Measurements from ENCODE around the gene MYO1G.
"Not testable (repeated sequence)": the region's sequence is repeated elsewhere in the genome, so short reads cannot be mapped to it uniquely, and the experiment has no call there.

The MYO1G gene

DNA sequence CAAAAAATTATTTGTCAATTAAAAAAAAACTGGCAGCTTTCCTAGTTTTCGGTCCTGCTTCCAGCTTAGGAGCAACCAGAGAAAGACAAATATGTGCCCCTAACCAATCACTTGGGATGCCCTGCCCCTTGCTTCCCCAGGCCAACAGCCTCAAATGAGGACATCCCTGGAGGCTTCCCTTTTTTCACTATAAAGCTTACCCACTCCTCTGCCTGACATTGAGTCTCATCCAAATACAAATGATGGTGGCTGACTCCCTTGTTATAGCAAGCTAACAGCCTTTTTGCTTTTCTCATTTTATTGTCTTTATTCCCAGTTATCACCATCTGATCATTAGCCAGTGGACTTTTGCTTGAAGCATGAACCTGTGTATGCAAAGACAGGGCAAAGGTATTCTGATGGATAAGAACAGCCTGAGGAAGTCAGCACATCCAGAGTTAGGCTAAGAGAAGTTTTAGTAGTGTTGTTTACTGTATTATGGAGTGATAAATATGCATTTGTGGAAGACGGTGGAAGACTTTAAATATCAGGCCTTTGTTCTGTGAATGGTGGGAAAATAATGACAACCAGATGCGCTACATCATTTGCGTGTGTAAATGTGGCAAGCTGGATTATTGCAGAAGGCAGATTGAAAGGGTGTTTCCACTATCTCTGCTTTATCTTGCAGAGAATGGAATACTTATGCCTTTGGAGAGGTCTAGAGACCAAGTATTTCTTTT lies 19.5 kb upstream of the MYO1G start:
- DNase-seq, result no peak

DNA sequence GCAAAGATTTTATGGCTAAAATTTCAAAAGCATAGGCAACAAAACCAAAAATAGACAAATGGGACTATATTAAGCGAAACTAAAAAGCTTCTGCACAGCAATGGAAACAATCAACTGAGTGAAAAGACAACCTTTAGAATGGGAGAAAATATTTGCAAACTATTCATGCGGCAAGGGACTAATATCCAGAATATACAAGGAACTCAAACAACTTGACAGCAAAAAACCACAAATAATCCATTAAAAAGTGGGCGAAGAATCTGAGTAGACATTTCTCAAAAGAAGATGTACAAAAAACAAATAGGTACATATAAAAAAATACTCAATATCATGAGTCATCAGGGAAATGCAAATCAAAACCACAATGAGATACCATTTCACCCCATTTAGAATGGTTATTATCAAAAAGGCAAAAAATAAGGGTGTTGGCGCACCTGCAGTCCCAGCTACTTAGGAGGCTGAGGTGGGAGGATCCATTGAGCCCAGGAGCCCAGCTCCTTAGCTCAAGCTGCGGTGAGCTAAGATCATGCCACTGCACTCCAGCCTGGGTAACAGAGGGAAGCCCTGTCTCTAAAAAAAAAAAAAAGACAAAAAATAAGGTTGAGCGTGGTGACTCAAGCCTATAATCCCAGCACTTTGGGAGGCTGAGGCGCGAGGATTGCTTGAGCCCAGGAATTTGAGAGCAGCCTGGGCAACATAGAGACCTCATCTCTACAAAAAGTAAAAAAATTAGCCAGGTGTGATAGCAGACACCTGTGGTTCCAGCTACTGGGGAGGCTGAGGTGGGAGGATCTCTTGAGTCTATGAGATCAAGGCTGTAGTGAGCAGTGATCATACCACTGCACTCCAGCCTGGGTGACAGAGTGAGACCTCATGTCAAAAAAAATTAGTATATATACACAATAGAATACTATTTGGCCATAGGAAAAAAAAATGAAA lies 17.0 kb upstream of the MYO1G start:
- no peak for DNase-seq

DNA sequence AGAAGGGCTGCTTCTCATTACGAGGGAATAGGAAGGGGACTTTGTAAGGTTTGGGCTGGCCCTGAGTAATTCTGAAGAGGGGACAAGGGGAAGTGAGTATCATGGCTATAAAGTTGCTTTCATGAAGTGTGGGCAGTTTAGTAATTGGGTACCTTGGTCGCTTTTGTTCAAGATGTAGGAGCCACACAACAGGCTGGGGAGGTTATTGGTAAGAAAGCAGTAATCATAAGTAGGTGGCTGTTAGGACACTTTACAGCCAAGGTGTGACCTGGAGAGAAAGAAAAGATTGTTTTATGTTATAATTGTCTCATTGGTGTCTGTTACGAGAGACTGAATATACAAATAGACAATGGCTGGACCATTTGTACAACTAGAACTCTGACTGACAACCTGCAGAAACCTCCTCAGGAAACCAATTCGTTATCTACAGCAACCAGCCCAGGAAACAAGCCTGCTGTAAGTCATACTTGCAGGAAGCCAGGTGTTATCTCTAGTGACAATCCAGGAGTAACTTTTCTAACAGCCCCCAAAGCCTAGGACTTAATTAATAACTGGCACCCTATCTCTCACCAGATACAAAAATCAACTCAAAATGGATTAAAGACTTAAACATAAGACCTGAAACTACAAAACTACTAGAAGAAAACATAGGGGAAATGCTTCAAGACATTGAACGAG lies 16.2 kb upstream of the MYO1G start:
- no peak for DNase-seq

DNA sequence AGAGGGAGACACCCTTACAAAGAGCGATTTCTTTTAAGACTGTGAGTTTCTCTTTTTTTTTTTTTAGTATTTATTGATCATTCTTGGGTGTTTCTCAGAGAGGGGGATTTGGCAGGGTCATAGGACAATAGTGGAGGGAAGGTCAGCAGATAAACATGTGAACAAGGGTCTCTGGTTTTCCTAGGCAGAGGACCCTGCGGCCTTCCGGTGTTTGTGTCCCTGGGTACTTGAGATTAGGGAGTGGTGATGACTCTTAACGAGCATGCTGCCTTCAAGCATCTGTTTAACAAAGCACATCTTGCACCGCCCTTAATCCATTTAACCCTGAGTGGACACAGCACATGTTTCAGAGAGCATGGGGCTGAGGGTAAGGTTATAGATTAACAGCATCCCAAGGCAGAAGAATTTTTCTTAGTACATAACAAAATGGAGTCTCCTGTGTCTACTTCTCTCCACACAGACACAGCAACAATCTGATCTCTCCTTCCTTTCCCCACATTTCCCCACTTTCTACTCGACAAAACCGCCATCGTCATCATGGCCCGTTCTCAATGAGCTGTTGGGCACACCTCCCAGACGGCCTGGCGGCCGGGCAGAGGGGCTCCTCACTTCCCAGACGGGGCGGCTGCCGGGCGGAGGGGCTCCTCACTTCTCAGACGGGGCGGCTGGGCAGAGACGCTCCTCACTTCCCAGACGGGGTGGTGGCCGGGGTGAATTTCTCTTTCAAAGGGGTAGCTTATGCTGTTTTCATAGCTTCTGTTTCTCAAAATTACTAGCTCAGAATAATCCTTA lies 13.4 kb upstream of the MYO1G start:
- not testable (repeated sequence) for DNase-seq

DNA sequence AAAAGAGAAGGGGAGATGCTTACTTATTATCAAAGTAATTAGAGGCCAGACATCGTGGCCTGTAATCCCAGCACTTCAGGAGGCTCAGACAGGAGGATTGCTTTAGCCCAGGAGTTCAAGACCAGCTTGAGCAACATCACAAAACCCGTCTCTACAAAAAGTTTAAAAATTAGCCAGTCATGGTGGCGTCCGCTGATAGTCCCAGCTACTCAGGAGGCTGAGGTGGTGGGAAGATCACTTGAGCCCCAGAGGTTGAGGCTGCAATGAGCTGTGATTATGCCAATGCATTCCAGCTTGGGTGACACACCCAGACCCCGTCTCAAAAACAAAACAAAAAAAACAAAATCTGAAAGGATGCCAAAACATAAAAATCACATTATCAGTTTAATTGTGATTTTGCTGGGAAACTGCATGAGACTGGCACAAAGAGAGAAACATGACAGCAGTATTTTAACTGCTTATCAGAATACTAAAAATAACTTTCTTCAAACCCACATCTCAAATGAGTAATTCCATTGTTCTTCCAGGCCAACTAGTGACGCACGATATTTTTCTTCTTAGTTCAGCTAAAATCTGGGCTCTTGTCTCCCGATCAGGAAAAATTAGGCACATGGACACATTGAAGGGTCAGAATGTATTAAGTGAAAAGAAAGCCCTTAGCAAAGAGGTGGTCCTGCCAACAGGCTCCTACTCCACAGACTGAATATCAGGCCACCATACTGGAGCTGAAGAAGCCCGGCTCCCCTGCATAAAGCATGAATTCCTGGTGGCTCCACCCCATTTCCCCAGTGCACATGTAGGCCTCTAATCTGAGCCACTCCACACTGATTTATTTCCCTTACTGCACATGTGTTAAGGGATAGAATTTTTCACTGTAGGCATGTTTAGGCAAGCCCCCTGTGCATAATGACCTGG lies 11.6 kb upstream of the MYO1G start:
- peak; percentile 15 for DNase-seq

DNA sequence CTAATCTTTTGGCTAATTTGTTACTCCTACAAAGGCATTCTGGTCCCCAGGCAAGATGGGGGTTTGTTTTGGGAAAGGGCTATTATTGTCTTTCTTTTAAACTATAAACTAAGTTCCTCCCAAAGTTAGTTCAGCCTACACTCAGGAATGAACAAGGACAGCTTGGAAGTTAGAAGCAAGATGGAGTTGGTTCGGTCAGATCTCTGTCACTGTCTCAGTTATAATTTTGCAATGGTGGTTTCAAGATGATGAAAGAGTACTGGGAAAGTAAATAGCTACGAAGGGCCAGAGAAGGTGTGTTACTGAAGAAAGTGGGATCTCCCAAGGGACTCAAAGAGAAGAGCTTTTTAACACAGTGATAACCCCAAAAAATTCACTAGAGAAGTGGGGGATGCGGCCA lies 10.3 kb upstream of the MYO1G start:
- DNase-seq, result no peak

DNA sequence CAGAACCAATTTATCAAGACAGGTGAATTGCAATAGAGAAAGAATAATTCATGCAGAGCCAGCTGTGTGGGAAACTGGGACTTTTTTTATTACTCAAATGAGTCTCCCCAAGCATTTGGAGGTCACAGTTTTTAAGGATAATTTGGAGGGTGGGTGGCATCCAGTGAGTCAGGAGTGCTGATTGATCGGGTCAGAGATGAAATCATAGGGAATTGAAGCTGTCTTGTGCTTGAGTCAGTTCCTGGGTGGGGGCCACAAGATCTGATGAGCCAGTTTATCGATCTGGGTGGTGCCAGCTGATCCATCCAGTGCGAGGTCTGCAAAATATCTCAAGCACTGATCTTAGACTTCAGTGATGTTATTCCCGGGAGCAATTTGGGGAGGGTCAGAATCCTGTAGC lies 9.9 kb upstream of the MYO1G start:
- no peak for DNase-seq

DNA sequence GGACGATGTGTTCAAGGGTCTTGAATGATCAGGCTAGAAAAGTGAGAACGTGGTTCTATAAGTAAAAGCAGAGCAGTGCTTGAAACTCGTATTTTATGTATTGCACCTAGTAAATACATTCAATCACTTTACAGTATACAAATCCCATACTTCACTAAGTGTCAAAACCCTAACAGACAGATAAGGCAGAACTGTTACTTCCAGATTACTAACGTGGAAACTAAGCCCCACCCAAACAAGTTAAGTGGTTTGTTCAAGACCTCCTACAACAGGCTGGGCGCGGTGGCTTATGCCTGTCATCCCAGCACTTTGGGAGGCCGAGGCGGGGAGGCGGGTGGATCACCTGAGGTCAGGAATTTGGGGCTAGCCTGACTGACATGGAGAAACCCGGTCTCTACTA lies 9.2 kb upstream of the MYO1G start:
- no peak for DNase-seq

DNA sequence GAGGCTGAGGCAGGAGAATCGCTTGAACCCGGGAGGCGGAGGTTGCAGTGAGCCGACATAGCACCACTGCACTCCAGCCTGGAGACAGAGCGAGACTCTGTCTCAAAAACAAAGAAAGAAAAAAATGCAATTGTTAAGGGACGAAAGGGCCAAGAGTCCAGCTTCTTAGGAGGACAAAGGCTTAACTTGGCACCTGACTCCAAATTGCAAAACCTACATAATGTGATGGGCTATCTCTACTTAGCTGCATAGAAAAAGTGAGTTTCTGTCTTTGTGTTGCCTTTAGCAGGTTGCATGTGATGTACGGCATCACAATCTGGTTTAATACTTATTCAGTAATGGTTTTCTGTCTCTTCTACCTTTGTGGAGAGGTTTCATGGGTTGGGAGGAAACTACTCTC lies 8.6 kb upstream of the MYO1G start:
- DNase-seq, result no peak

DNA sequence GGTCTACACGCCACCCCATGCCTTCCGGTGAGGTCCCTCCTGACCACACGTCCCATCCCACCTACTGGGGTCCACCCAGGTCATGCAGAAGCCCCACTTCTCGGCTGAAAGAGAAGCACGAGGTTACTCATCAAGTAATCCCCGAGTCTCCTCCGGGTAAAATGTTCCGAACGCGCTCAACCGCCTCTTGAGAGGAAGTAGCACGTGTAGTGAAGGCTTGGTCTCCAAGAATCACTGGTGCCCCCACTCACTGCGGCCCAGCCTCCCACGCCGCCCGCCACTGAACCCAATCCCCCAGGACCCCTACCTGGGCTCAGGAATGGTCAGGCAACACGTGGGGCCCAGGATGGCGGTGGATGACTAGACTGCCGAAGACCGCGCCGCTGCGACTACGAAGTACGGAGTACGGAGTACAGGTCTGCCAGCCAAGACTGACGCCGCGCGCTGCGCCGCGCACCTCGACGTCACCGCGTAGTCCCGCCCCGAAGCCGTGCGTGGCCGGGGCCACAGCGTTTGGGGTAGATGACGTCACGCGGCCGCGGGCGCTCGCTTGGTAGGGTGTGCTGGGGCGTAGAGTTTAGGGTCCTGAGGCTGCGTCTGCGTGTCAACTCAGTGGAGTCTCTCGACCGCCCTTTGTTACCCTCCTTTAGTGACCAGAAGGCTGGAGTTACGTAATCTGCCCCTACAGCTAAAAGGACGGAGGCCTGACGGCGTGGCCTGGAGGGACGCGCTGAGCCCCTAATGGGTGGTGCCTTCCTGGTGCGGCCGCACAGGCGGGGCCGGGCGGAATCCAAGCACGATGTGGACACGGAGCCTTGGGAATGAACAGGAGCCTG lies 7.6 kb upstream of the MYO1G start:
- DNase-seq, result peak; percentile 85

DNA sequence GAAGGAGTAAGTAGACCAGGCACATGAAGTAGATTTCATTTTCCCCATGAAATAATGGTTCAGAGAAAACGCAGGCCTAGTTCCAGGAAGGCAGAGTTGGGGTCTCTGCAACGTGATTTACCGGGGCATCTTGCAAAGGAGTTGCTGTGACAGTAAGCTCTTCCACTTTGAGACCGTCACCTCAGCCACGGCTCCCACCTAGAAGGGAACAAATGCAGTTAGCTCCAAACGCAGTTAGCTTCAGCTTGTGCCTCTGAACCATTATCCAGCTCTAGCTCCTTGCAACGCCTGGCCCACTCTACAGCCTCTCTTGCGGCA lies 7.0 kb upstream of the MYO1G start:
- no peak for DNase-seq

DNA sequence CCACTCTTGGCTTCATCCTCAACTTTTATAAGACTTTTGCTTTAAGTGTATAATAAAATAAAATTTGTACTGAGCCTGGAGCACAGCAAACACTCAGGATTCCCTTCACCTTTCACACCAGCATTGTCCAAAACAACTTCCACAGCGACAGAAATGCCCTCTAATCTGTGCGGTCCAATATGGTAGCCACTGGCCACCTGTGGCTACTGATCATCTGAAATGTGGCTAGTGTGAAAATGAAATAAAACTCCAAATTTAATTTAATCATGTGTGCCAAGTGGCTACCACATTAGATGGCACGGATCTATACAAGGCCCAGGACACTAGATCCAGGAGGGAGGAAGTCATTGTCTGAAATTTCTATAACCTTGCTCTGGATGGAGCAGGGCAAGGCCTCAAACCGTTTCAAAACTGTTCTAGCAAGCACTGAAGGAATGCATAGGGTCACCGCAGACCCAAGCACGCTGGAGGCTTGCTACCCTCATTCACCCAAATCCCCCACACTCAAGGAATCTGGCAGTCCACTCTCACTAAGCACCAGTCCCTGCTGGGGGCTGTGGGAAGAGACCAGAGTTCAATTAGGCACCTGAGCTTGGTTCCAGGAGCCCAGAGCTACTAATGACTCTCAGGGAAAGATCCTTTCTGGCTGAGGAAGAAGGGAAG lies 6.3 kb upstream of the MYO1G start:
- no peak for DNase-seq

DNA sequence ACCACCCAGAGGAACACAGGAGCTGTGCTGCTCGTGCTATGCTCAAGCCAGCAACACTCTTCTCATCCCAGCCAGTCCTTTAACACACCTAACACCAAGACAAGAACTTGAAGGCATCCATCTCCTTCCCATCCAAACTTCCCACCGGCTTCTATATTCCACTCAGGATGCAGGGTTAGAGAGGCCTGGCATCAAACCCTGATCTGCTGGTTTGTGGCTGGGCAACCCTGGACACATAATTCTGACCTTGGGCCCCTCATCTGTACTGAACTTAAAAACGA lies 5.6 kb upstream of the MYO1G start:
- DNase-seq, result no peak

DNA sequence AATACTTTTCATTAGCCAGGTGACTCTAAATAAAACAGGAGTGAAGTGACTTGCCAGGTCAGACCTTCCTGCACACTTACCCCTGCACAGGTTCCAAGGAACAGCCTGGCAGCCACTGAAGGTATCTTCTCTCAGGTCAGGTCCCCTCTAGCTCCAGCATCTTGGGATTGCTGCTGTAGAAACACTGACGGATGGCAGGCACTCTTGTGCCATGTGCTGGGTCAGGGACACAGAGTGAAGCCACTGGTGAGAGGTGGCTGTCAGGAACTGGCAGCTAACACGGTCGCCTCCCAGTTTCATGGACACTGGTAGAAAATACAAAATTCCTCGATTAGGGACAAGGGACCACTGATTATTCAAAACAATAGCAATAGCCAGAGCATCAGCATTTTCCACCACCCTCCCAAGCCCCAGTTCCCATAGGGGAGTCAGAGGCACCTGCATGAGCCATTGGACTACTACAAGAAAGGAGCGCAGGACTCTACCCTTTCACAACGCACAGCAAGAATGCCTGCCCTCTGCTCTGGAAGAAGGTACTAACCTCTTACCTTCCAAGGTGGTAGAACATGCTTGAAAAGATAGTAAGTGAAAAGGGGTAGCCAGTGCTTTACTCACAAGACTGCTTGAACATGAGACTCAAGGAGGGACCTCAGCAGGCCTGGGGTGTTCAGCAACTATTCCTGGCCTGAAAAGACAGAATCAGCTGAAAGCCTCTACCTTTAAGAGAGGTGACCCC lies 5.1 kb upstream of the MYO1G start:
- no peak for DNase-seq

DNA sequence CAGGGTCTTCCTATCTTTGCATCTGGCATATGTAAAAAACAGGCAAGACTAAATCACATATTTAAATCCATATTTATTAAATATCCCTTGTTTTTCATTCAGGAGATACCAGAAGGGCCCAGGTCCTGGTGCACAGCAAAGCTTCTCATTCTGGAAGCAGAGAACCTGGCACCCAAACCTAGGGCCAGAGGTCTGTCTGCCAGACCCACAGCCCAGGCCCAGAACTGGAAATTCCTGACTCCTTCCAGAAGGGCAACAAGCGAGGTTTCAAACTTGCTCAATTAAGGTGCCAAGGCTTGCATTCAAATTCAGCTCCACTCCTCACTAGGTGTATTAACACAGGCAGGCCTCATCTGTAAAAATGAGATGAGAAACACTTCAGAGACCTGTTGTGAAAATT lies 4.2 kb upstream of the MYO1G start:
- no peak for DNase-seq

DNA sequence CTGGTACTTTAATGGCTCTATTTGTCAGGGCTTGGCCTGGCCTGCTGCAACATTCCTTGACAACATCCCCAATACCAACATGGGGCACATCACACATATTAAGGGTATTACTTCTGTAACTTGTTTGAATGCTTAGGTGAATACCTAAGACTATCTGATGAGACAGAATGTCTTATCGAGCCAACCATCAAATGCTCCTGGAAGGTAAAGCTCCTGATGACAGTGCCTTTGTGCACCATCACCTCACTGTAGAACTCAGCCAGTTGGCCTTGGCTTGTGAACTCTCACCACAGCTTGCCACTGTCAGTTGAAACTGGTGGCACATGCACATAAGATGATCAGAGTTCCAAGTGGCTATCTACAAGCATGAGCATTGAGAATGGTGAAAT lies 3.7 kb upstream of the MYO1G start:
- no peak for DNase-seq

DNA sequence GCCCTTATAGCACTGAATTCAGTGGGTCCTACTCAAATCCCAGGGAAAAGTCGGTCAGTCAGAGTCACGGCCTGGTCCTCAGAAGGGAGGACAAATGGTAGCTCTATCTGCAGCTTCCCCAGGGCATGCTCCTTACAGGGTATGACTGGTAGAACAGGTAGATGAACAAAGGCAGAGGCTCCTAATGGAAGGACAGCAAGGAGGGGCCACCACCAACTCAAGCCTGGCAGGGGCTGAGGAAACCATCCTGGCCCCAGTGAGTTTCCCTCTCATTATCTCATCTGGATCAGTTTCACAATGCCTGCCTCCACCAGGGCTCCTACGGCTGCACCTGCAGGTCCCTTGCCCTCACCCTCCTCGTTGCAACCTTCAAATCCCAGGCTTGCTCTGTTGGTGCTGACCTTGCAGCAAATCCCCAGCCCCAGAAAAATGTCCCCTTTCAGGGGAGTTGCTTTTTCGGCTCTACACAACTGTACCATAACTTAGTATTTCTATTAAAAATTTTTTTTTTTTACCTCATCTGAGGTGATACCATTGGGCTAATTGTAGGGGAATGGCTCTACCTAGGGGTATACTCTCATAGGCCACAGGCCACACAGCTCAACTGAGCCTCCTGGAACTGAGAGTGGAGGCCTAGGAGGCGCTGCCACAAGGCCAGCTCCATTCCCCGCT lies 2.4 kb upstream of the MYO1G start:
- no peak for DNase-seq

DNA sequence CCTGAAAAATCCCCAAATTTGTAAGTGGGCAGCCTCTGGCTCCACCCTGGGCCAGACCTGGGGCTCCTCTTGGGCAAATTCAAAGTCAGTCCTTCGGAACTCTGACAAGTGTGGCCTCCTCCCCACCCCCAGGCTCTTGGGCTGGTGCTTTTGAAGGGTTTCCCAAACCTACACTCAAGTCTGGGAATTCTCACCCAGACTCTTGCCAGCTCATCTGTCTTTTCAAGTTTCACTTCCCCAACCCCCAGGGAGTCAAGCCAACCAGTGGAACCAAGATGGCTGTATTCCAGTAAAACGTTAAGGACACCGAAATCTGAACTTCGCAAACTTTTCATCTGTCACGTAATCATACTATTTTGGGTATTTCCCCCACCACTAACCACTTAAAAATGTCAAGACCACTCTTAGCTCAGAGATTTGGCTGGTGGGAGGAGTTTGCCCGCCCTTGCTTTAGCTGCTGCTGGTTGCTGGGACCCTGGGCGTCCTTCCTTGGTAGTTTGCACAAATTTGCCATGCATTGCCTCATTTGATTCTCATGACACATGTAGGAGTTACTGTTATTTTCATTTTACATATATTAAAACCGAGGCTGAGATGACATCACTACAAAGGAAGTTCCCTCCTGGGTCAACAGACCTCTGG lies 1.7 kb upstream of the MYO1G start:
- no peak for DNase-seq

Data from NCI-H1436 (cell line).